Effector memory CD4-positive, alpha-beta T cell (primary cell): ENCODE results near the gene MFAP2.

ENCODE experiments used
- DNase-seq, 3 donors: peaks; one replicate each; pipeline ENCODE4 v3.0.0-alpha.2; 2020
- H3K27ac ChIP-seq: 2 replicates; pipeline ENCODE4 v1.7.0; 2013; ENCODE audit warnings: mild to moderate bottlenecking, low read length, moderate library complexity; ENCODE audit not compliant: insufficient read depth, poor library complexity, severe bottlenecking
- H3K27me3 ChIP-seq: replicated peaks from 2 replicates; pipeline ENCODE4 v1.7.0; 2013; ENCODE audit warnings: mild to moderate bottlenecking, low read length; ENCODE audit not compliant: insufficient read depth, control insufficient read depth, poor library complexity, severe bottlenecking
- H3K36me3 ChIP-seq: 2 replicates; pipeline ENCODE4 v1.7.0; 2013; ENCODE audit warnings: mild to moderate bottlenecking, low read length, moderate library complexity; ENCODE audit not compliant: control insufficient read depth, insufficient read depth
- H3K4me1 ChIP-seq: 2 replicates; pipeline ENCODE4 v1.7.0; 2013; ENCODE audit warnings: low read length, mild to moderate bottlenecking; ENCODE audit not compliant: control insufficient read depth, insufficient read depth, poor library complexity, severe bottlenecking
- H3K4me3 ChIP-seq: 2 replicates; pipeline ENCODE4 v1.7.0; 2013; ENCODE audit warnings: low read length, low read depth, mild to moderate bottlenecking; ENCODE audit not compliant: insufficient read depth, poor library complexity, severe bottlenecking
- H3K9me3 ChIP-seq: 2 replicates; pipeline ENCODE4 v1.7.0; 2013; ENCODE audit warnings: mild to moderate bottlenecking, low read length, moderate library complexity; ENCODE audit not compliant: control insufficient read depth

The MFAP2 gene

GRCh38 chr1:17018849-17019248 lies 38.4 kb upstream of the MFAP2 start:
- no peak overlapping the region for H3K27ac ChIP-seq
- no peaks in the 10 kb centered on the region for H3K4me1 ChIP-seq
- H3K36me3 ChIP-seq: peaks cover 56% of the 10 kb centered on the region
- H3K27me3 ChIP-seq: no peaks in the 10 kb centered on the region
- no peak overlapping the region for H3K4me3 ChIP-seq
- H3K9me3 ChIP-seq: no peaks in the 10 kb centered on the region
- DNase-seq: no peak

DNA sequence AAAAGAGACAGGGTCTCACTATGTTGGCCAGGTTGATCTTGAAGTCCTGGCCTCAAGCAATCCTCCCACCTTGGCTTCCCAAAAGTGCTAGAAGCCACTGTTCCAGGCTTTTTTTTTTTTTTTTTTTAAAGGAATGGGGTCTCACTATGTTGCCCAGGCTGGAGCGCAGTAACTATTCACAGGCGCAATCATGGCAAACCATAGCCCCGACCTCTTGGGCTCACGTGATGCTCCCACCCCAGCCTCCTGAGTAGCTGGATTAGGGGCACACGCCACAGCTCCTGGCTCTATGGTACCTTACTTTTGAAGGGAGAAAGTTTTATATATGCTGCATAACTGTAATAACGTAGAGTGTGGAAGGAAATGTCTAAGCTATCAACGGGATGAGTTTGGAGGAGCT lies 37.0 kb upstream of the MFAP2 start:
- no peak overlapping the region for H3K4me3 ChIP-seq
- H3K36me3 ChIP-seq: peaks cover 42% of the 10 kb centered on the region
- no peaks in the 10 kb centered on the region for H3K9me3 ChIP-seq
- no peaks in the 10 kb centered on the region for H3K27me3 ChIP-seq
- no peak for DNase-seq
- no peak overlapping the region for H3K27ac ChIP-seq
- H3K4me1 ChIP-seq: no peaks in the 10 kb centered on the region

GRCh38 chr1:17016317-17016661 lies 35.9 kb upstream of the MFAP2 start:
- Histone ChIP-seq H3K9me3 (no peaks in the 10 kb centered on the region), H3K27me3 (no peaks in the 10 kb centered on the region), H3K36me3 (peaks cover 31% of the 10 kb centered on the region), H3K27ac (no peak overlapping the region), H3K4me1 (peaks cover 4% of the 10 kb centered on the region), H3K4me3 (no peak overlapping the region)
- DNase-seq: no peak

DNA sequence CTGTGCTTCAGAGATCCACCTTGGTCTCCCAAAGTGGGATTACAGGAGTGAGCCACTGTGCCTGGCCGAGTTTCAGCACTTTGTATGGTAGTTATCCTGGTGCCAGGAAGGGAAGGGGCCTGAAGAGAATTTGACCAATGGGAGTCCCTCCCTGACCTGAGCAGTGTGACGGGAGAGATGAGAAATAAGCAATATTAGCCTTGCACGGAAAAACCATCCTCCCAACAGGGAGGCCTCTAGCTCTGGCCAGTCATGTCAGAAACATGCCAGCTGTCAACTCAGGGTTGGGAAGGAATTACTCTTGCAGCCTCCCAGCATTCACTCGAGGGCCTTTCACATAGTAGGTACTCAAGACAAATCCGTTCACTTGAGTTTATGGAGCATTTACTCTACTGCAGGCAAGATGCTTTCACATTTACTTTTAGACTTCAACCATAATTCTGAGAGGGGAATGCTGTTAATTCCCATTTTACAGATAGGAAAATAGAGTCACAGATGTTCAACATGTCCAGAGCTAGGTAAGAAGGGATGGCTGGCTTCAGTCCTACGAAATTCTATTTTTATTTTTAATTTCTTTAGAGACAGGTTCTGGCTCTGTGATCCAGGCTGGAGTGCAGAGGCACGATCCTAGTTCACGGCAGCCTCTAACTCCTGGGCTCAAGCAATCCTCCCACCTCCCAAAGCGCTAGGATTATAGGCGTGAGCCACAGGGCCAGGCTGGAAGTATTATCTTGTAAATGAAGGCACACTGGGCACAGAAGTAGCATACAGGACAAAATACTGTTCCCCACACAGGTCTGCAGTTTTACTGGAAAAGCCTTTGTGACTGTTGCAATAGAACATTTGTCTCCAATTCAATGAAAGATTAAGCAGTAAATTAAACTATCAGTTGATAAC lies 34.5 kb upstream of the MFAP2 start:
- H3K27me3 ChIP-seq: no peaks in the 10 kb centered on the region
- peaks cover 15% of the 10 kb centered on the region for H3K4me1 ChIP-seq
- H3K27ac ChIP-seq: no peak overlapping the region
- H3K36me3 ChIP-seq: peaks cover 17% of the 10 kb centered on the region
- no peaks in the 10 kb centered on the region for H3K9me3 ChIP-seq
- DNase-seq: no peak
- H3K4me3 ChIP-seq: no peak overlapping the region

DNA sequence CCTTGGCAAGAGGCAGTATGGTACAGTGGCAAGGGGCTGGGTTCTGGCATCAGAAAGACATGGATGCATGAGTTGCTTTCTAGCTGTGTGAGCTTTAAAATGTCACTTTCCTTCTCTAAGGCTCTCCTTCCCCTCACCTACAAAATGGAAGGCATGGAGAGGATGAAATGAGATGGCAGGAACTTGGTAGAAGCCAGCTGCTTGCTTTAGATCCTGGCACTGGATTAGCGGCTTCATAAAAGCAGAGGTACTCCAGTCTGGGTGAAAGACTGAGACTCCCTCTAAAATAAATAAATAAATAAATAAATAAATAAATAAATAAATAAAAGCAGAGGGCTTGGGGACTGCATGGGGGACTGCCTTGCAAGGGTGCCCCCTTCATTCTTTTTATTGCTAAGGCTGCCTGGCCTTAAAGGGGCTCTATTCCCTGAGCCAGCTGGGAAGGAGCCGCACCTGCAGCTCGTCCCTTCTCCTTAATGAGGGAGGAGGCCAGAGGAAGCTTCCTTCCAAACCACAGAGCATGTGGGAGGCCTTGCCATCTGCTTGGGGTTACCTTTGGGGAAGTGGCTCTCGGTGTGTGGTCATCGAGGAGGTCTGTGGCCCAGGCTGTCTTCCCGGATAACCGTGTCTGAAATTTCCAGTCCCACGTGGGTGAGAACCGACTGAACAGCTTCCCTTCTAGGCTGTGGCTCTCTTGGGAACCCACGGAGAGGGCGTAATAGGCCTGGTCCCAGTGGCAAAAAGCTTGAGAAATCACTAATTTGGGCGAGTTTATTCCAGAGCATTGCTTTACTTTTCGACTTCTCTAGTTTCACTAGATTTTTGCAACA lies 33.3 kb upstream of the MFAP2 start:
- no peak for DNase-seq
- no peaks in the 10 kb centered on the region for H3K9me3 ChIP-seq
- H3K27ac ChIP-seq: no peak overlapping the region
- H3K36me3 ChIP-seq: peaks cover 7% of the 10 kb centered on the region
- H3K4me3 ChIP-seq: no peak overlapping the region
- peaks cover 15% of the 10 kb centered on the region for H3K4me1 ChIP-seq
- H3K27me3 ChIP-seq: no peaks in the 10 kb centered on the region

GRCh38 chr1:17012775-17013490 lies 32.5 kb upstream of the MFAP2 start:
- no peak overlapping the region for H3K27ac ChIP-seq
- no peaks in the 10 kb centered on the region for H3K9me3 ChIP-seq
- H3K27me3 ChIP-seq: no peaks in the 10 kb centered on the region
- no peaks in the 10 kb centered on the region for H3K36me3 ChIP-seq
- H3K4me1 ChIP-seq: peaks cover 15% of the 10 kb centered on the region
- no peak for DNase-seq
- H3K4me3 ChIP-seq: no peak overlapping the region

GRCh38 chr1:17011439-17012307 lies 31.3 kb upstream of the MFAP2 start, which contains the start of gene ATP13A2:
Gene ATP13A2 (minus strand): TSS chr1:17011928. CDS start chr1:17011738, 190 bp downstream.
- H3K9me3 ChIP-seq: no peaks in the 10 kb centered on the region

GRCh38 chr1:17011092-17011438 lies 30.6 kb upstream of the MFAP2 start:
- H3K27me3 ChIP-seq: no peaks in the 10 kb centered on the region
- no peaks in the 10 kb centered on the region for H3K36me3 ChIP-seq
- peaks cover 15% of the 10 kb centered on the region for H3K4me1 ChIP-seq
- no peak overlapping the region for H3K27ac ChIP-seq
- DNase-seq: no peak
- peak overlapping the region; percentile 86 for H3K4me3 ChIP-seq
- no peaks in the 10 kb centered on the region for H3K9me3 ChIP-seq

More at GRCh38 chr1:17011439-17012307, 31.3 kb upstream of the MFAP2 start, which contains the start of gene ATP13A2:
- H3K4me3 ChIP-seq: peak within 1 kb of the TSS; percentile 86
- H3K27ac ChIP-seq: no peak within 1 kb of the TSS
- H3K4me1 ChIP-seq: peaks cover 15% of the 10 kb centered on the region
- no peaks in the 10 kb centered on the region for H3K36me3 ChIP-seq
- DNase-seq: peak; percentile 66 to 76 (median 70)
- no peaks in the 10 kb centered on the region for H3K27me3 ChIP-seq

GRCh38 chr1:17009706-17010105 lies 29.3 kb upstream of the MFAP2 start:
- DNase-seq: no peak
- Histone ChIP-seq H3K36me3 (peaks cover 9% of the 10 kb centered on the region), H3K27me3 (no peaks in the 10 kb centered on the region), H3K9me3 (no peaks in the 10 kb centered on the region), H3K4me3 (no peak overlapping the region), H3K4me1 (peaks cover 15% of the 10 kb centered on the region), H3K27ac (no peak overlapping the region)
